ENCODE measurements around the gene MPG. TPM values are rescaled to one million over a fixed set of nuclear protein-coding genes. Genes with fewer than 3 reads are reported as not detected.

MPG gene, protein sequence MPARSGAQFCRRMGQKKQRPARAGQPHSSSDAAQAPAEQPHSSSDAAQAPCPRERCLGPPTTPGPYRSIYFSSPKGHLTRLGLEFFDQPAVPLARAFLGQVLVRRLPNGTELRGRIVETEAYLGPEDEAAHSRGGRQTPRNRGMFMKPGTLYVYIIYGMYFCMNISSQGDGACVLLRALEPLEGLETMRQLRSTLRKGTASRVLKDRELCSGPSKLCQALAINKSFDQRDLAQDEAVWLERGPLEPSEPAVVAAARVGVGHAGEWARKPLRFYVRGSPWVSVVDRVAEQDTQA
- total RNA-seq: 100 to 1,000 TPM in 1 of 2 donors, 10 to 100 TPM in 1; 84.3 to 138 TPM

DNA sequence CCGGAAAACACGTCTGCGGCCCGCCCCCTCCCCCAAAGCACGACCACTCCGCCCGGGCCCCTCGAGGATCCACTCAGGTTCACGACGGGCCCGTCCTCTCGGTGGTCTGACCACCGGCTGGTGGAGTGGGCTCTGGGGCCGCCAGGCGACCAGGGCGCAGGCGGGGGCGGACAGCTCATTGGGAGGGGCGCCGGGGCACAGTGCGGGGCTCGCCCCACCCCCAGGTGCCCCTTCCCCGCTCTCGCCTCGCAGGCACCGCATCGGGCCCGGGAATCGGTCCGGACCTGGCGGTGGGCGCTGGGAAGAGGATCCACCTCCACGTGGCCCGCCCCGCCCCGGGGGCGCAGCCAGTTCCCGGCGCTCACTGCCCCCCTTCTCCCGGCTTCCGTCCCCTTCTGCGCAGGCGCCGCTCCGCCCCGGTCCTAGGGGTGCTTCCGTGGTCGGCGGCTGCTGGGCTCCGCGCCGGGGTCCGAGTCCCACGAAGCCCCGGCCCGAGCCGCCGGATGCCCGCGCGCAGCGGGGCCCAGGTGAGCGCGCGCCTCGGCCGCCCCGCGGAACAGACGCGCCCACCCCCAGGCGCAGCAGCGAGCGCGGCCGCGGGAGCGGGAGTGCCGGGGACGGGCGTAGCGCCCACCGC lies at the start of gene MPG:
TSS of gene MPG (plus strand) at position 419 of the 637 bp plus-strand sequence. CDS start at position 504, 85 bp downstream.

DNA sequence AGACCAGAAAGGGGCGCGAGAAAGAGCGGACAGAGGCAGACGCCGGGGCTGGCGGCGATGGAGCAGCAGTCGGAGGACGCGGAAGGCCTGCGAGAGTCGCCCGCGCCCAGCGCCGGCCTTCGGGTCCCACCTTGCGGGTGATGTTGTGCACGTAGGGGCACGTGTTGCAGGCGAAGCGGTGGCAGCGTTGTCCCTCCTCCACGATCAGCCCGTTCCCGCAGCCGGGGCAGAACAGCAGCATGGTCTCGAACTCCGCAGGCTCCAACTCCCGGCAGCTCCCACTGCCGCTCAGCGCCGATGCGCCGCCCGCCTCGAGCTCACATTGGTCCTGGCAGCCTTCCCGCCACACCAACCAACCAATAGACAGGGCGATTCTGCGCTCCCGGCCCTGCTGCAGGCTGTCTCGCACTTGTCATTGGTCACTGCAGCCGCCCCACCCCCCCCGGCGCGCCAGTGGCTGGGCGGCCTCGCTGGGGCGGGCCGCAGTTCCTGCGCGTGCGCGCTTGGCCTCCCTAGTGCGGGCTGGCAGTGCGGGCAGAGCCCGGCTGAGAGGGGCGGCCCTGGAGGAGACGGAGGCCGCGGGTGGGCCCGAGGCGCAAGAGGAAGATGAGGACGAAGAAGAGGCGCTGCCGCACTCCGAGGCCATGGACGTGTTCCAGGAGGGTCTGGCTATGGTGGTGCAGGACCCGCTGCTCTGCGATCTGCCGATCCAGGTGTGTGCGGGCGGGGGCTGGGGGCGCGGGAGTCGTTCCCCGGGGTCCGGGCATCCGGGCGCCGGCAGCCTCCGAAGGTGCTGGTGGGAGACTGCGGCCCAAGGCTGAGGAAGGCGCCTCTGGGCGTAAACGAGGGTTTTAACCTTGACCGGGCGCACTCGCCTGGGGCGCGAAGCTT lies 24.4 kb upstream of the MPG start, which contains the start of the genes POLR3K and SNRNP25:
TSS of gene POLR3K (minus strand) at position 263 of the 891 bp plus-strand sequence. CDS start at position 241, 22 bp downstream.
TSS of gene SNRNP25 (plus strand) at position 483 of the 891 bp plus-strand sequence. CDS start at position 672, 189 bp downstream.

DNA sequence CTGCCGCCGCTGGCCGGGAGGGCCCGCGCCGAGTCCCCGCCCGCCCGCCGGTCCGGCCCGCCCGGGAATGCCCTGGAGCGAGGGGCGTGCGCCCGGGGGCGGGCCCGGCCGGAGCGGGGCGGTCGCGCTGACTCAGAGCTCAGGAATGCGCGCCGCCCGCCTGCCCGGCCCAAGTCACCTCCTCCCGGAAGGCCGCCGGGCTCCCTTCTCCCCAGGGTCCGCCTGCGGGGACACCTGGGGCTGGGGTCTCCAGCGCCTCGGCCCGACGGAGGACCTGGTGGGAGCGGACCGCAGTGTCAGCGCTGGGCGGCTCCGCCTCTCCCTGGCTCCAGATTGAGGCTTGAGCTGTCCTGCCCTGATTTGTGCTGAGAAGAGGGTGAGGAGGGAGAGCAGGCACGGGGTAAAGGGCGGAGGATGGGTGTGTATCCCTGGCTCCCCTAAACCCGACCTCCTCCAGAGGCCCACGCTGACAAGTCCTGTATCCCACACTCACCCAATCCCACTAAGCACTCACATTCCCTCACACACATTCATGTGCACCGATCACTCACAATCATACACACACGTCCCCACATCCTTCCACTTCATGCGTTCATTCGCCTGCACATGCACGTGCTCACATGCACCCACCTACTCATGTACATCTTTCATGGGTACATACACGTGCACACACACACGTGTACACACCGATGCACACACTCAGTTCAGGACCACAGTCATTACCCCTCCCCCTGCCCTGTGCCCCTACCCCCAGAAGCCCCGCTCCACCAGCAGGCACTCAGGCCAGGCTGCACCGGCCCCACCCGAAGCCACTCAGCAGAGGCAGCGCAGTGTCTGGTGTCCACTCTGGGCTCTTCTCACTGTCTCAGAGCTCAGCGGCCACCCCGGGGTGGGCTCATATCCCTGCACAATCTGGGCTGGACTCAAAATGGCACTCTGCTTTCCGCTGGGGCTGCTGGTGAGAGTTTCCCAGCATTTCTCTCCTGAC lies 5.2 kb upstream of the MPG start, which contains the start of gene RHBDF1:
TSS of gene RHBDF1 (minus strand) at position 71 of the 988 bp plus-strand sequence. CDS start 7,616 bp downstream, outside the sequence.

Small RNAs within 50 kb of the gene (small RNA-seq; reads per million reads assigned to genes)
- gene Z69720.2: 0 reads per million in 2 donors

Other genes with a start within 250 kb of the MPG start
- 10 to 100 TPM in 1 of 2 donors, 1 to 10 TPM in 1; 3.1 to 13.3 TPM for gene POLR3K, start 24.6 kb upstream of the MPG start, total RNA-seq
- gene SNRNP25, start 24.4 kb upstream of the MPG start, total RNA-seq: 10 to 100 TPM; 18.2 to 25.3 TPM
- gene RHBDF1, start 5.6 kb upstream of the MPG start, total RNA-seq: 10 to 100 TPM; 16.5 to 26.0 TPM
- 10 to 100 TPM in 1 of 2 donors, 1 to 10 TPM in 1; 7.9 to 13.3 TPM for gene NPRL3, start 60.4 kb downstream of the MPG start, total RNA-seq
- gene HBZ, start 74.4 kb downstream of the MPG start, total RNA-seq: not detected
- gene HBM, start 87.8 kb downstream of the MPG start, total RNA-seq: not detected
- gene HBA2, start 94.7 kb downstream of the MPG start, total RNA-seq: not detected
- gene HBA1, start 98.5 kb downstream of the MPG start, total RNA-seq: not detected
- 1 to 10 TPM; 1.3 to 1.4 TPM for gene HBQ1, start 102.2 kb downstream of the MPG start, total RNA-seq
- 10 to 100 TPM; 30.3 to 30.6 TPM for gene LUC7L, start 151.2 kb downstream of the MPG start, total RNA-seq
- gene FAM234A, start 156.6 kb downstream of the MPG start, total RNA-seq: 100 to 1,000 TPM in 1 of 2 donors, 10 to 100 TPM in 1; 68.9 to 126 TPM
- gene RGS11, start 197.7 kb downstream of the MPG start, total RNA-seq: 1 to 10 TPM in 1 of 2 donors, under 1 TPM in 1; 0.33 to 2.1 TPM
- gene ARHGDIG, start 202.4 kb downstream of the MPG start, total RNA-seq: not detected
- not detected for gene PDIA2, start 204.9 kb downstream of the MPG start, total RNA-seq